IMR-90 (cell line): ENCODE measurements around the gene PSPC1. TPM values are rescaled to one million over a fixed set of nuclear protein-coding genes. Genes with fewer than 3 reads are reported as not detected.

Source experiments
- ATAC-seq: fragments of 200-7000 bp; cut with Tn5 transposase; 2 replicates; pipeline ENCODE4 v1.9.1; 2020; ENCODE audit warnings: low read depth, mild to moderate bottlenecking, moderate library complexity
- BruUV-seq: library from RNA; stranded (reverse); fragments of 400-500 nt; replicated peaks from 2 replicates; lab custom pipeline; 2021; lab: Mats Ljungman, UMichigan
- CTCF ChIA-PET: fragments of 300-600 bp; formaldehyde crosslinking; extraction: SDS; loops from one replicate; lab custom pipeline; 2021; ENCODE audit warnings: antibody characterized with exemption; lab: Yijun Ruan, JAX
- POLR2A ChIA-PET: fragments of 300-600 bp; sonication (Branson Sonifier 250); formaldehyde crosslinking; loops from one replicate; lab custom pipeline; 2022; ENCODE audit warnings: antibody characterized with exemption; ENCODE audit not compliant: unreplicated experiment; lab: Charles Lee
- DNase-seq: peaks from one replicate; pipeline ENCODE4 v3.0.0; 2013
- H2AFZ ChIP-seq: replicated peaks from 2 replicates; pipeline ENCODE3; 2013; ENCODE audit warnings: low read length, mild to moderate bottlenecking; ENCODE audit not compliant: poor library complexity
- H2AK5ac ChIP-seq: 2 replicates; pipeline ENCODE4 v1.6.1; 2013; ENCODE audit warnings: low read depth, low read length, inconsistent platforms
- H2AK9ac ChIP-seq: replicated peaks from 2 replicates; pipeline ENCODE3; 2013; ENCODE audit warnings: mild to moderate bottlenecking, low read depth, low read length, moderate library complexity; ENCODE audit not compliant: poor library complexity
- H2BK120ac ChIP-seq: 2 replicates; pipeline ENCODE4 v1.6.1; 2013; ENCODE audit warnings: low read depth, low read length, inconsistent platforms
- H2BK15ac ChIP-seq: 3 replicates; pipeline ENCODE4 v1.6.1; 2013; ENCODE audit warnings: low read depth, low read length, inconsistent platforms
- H2BK20ac ChIP-seq: 2 replicates; pipeline ENCODE4 v1.6.1; 2013; ENCODE audit warnings: low read depth, mild to moderate bottlenecking, inconsistent platforms, low read length, moderate library complexity
- H2BK5ac ChIP-seq: 2 replicates; pipeline ENCODE4 v1.6.1; 2013; ENCODE audit warnings: mild to moderate bottlenecking, low read depth, low read length, inconsistent platforms; ENCODE audit not compliant: poor library complexity, severe bottlenecking
- H3K14ac ChIP-seq: replicated peaks from 2 replicates; pipeline ENCODE4 v1.6.1; 2013; ENCODE audit warnings: low read depth, low read length, inconsistent platforms
- H3K18ac ChIP-seq: 2 replicates; pipeline ENCODE4 v1.6.1; 2013; ENCODE audit warnings: low read depth, low read length, control low read depth
- H3K23ac ChIP-seq: 2 replicates; pipeline ENCODE4 v1.6.1; 2013; ENCODE audit warnings: low read depth, low read length, inconsistent platforms
- H3K27ac ChIP-seq: 2 replicates; pipeline ENCODE4 v1.5.1; 2013; ENCODE audit warnings: mild to moderate bottlenecking, control low read depth, low read length; ENCODE audit not compliant: insufficient read depth
- H3K27me3 ChIP-seq: 2 replicates; pipeline ENCODE4 v1.6.1; 2013; ENCODE audit warnings: low read length; ENCODE audit not compliant: control insufficient read depth, insufficient read depth
- H3K36me3 ChIP-seq: 2 replicates; pipeline ENCODE4 v1.6.1; 2013; ENCODE audit warnings: low read length, mixed read lengths; ENCODE audit not compliant: control insufficient read depth, insufficient read depth
- H3K4ac ChIP-seq: 2 replicates; pipeline ENCODE4 v1.6.1; 2013; ENCODE audit warnings: low read depth, low read length, inconsistent platforms
- H3K4me1 ChIP-seq: 2 replicates; pipeline ENCODE4 v1.6.1; 2013; ENCODE audit warnings: low read length, mixed read lengths; ENCODE audit not compliant: control insufficient read depth, insufficient read depth
- H3K4me2 ChIP-seq: 2 replicates; pipeline ENCODE4 v1.6.1; 2013; ENCODE audit warnings: low read depth, mild to moderate bottlenecking, control low read depth, low read length, moderate library complexity
- H3K4me3 ChIP-seq: 2 replicates; pipeline ENCODE4 v1.5.1; 2013; ENCODE audit warnings: low read depth, mild to moderate bottlenecking, control low read depth, low read length, moderate library complexity; ENCODE audit not compliant: insufficient read depth
- H3K56ac ChIP-seq: 2 replicates; pipeline ENCODE4 v1.6.1; 2013; ENCODE audit warnings: low read length, inconsistent platforms; ENCODE audit not compliant: insufficient read depth; ENCODE audit errors: extremely low read depth
- H3K79me1 ChIP-seq, 2 experiments: 2 replicates each; pipeline ENCODE4 v1.6.1; 2013; ENCODE audit warnings: low read length in 2 of 2, inconsistent platforms in 1 of 2, low read depth in 1 of 2
- H3K9ac ChIP-seq: 2 replicates; pipeline ENCODE4 v1.6.1; 2013; ENCODE audit warnings: low read depth, low read length, control low read depth
- H3K9me1 ChIP-seq: 2 replicates; pipeline ENCODE4 v1.6.1; 2013; ENCODE audit warnings: low read length, inconsistent platforms; ENCODE audit not compliant: insufficient read depth
- H3K9me3 ChIP-seq: 2 replicates; pipeline ENCODE4 v1.6.1; 2013; ENCODE audit warnings: low read length; ENCODE audit not compliant: control insufficient read depth, insufficient read depth
- H4K20me1 ChIP-seq: 2 replicates; pipeline ENCODE4 v1.6.1; 2013; ENCODE audit warnings: low read length, inconsistent platforms; ENCODE audit not compliant: insufficient read depth
- H4K5ac ChIP-seq: 2 replicates; pipeline ENCODE4 v1.6.1; 2013; ENCODE audit warnings: mild to moderate bottlenecking, low read depth, low read length, control low read depth
- H4K8ac ChIP-seq, 2 experiments: 2 replicates each; pipeline ENCODE4 v1.6.1; 2013; ENCODE audit warnings: low read depth in 2 of 2, low read length in 2 of 2, control low read depth in 1 of 2, inconsistent platforms in 1 of 2
- H4K91ac ChIP-seq: 2 replicates; pipeline ENCODE4 v1.6.1; 2013; ENCODE audit warnings: low read depth, low read length, inconsistent platforms; ENCODE audit not compliant: insufficient read depth
- BHLHE40 ChIP-seq: fragments of 150-350 bp; IDR thresholded peaks from 2 replicates; pipeline ENCODE4 v1.6.1; 2016; ENCODE audit warnings: mild to moderate bottlenecking, low read depth, low read length
- CEBPB ChIP-seq: IDR thresholded peaks from 2 replicates; pipeline ENCODE4 v1.6.1; 2012; ENCODE audit warnings: low read depth, low read length, improper control_type of control experiment
- CHD1 ChIP-seq: IDR thresholded peaks from 2 replicates; pipeline ENCODE4 v1.6.1; 2012; ENCODE audit warnings: low read depth, low read length, improper control_type of control experiment
- CTCF ChIP-seq: conservative IDR thresholded peaks from 2 replicates; pipeline ENCODE4 v1.5.1; 2012; ENCODE audit warnings: mild to moderate bottlenecking, low read depth, low read length, improper control_type of control experiment
- ELK1 ChIP-seq: fragments of 150-350 bp; IDR thresholded peaks from 2 replicates; pipeline ENCODE4 v1.6.1; 2016; ENCODE audit warnings: low read depth, mild to moderate bottlenecking, low read length, moderate library complexity, borderline replicate concordance
- FOS ChIP-seq: fragments of 150-350 bp; IDR thresholded peaks from 2 replicates; pipeline ENCODE4 v1.6.1; 2016; ENCODE audit warnings: low read depth, low read length
- MAZ ChIP-seq: IDR thresholded peaks from 2 replicates; pipeline ENCODE4 v1.6.1; 2012; ENCODE audit warnings: low read depth, mild to moderate bottlenecking, low read length, improper control_type of control experiment, moderate library complexity, borderline replicate concordance
- MXI1 ChIP-seq: IDR thresholded peaks from 2 replicates; pipeline ENCODE4 v1.6.1; 2012; ENCODE audit warnings: low read depth, mild to moderate bottlenecking, low read length, moderate library complexity, borderline replicate concordance
- NFE2L2 ChIP-seq: fragments of 150-350 bp; IDR thresholded peaks from 2 replicates; pipeline ENCODE4 v1.6.1; 2016; ENCODE audit warnings: low read depth, mild to moderate bottlenecking, low read length
- POLR2A ChIP-seq: IDR thresholded peaks from 2 replicates; pipeline ENCODE4 v1.6.1; 2012; ENCODE audit warnings: mild to moderate bottlenecking, low read depth, low read length
- RAD21 ChIP-seq: IDR thresholded peaks from 2 replicates; pipeline ENCODE4 v1.6.1; 2012; ENCODE audit warnings: low read length, improper control_type of control experiment
- RCOR1 ChIP-seq: IDR thresholded peaks from 2 replicates; pipeline ENCODE4 v1.6.1; 2012; ENCODE audit warnings: mild to moderate bottlenecking, low read length, improper control_type of control experiment; ENCODE audit not compliant: insufficient replicate concordance
- RFX5 ChIP-seq: IDR thresholded peaks from 2 replicates; pipeline ENCODE4 v1.8.0; 2012; ENCODE audit warnings: low read depth, mild to moderate bottlenecking, low read length, moderate library complexity
- SMC3 ChIP-seq: fragments of 150-350 bp; IDR thresholded peaks from 2 replicates; pipeline ENCODE4 v1.6.1; 2016; ENCODE audit warnings: low read depth, mild to moderate bottlenecking, antibody characterized with exemption, low read length, moderate library complexity
- USF2 ChIP-seq: fragments of 150-350 bp; IDR thresholded peaks from 2 replicates; pipeline ENCODE4 v1.6.1; 2017; ENCODE audit warnings: mild to moderate bottlenecking, antibody characterized with exemption, low read length, low read depth
- WGBS, 2 experiments: methylation state at CpG; one replicate each; pipeline versions ENCODE4 v1.1.5 to v1.1.7; 2013; ENCODE audit warnings: missing lambda C conversion rate in 2 of 2; ENCODE audit not compliant: insufficient read length in 1 of 2; ENCODE audit errors: extremely low coverage in 2 of 2; 5-methylcytosine and 5-hydroxymethylcytosine counted together
- dilution Hi-C: fragments of 300-500 bp; cut with HindIII; formaldehyde crosslinking; loops from one replicate; pipeline ENCODE4 v1.14.3; 2018; ENCODE audit warnings: low sequenced_read_pairs; ENCODE audit not compliant: unreplicated experiment
- in situ Hi-C: fragments of 300-500 bp; cut with MboI; formaldehyde crosslinking; loops from 3 replicates; pipeline ENCODE4 v1.14.3; 2019; ENCODE audit warnings: low sequenced_read_pairs, inconsistent platforms, mixed read lengths
- intact Hi-C: fragments of 100-400 bp; cut with micrococcal nuclease; formaldehyde crosslinking; loops from 2 replicates; pipeline ENCODE4 v1.10.0; 2022
- polyA plus RNA-seq, 3 experiments: library from polyadenylated mRNA; depleted of rRNA; stranded (reverse); fragments of >200 nt; gene quantifications; 2 replicates each; pipeline ENCODE4 v1.2.3, GENCODE V29; 2012; ENCODE audit warnings: low replicate concordance in 1 of 3
- total RNA-seq: library from RNA; depleted of rRNA; stranded (reverse); fragments of >200 nt; gene quantifications from 2 replicates; pipeline ENCODE4 v1.2.3, GENCODE V29; 2012

PSPC1 gene
- total and polyA plus RNA-seq, 2 of the 4 experiments (the other 2 are of a cell fraction): 38.3 to 39.8 TPM

- ATAC-seq (no peak), DNase-seq (no peak)
- H3K9me1 ChIP-seq: 0 out of 2 replicates have a peak, but pooled peaks cover 3% of the 10 kb centered on the region
- no peak overlapping the region for H3K23ac ChIP-seq
- peaks cover 13 to 41% of the 10 kb centered on the region in 2 experiments for H3K79me1 ChIP-seq
- no peak overlapping the region for H3K4me2 ChIP-seq
- dilution Hi-C loops: no loop called here
- TF ChIP-seq FOS (no peak), CTCF (no peak), RFX5 (no peak), POLR2A (no peak), SMC3 (no peak), NFE2L2 (no peak), USF2 (no peak), ELK1 (no peak), BHLHE40 (no peak), CHD1 (no peak), MAZ (no peak), RAD21 (no peak), MXI1 (no peak), RCOR1 (no peak), CEBPB (no peak)
- in situ Hi-C loops: no loop called here
- H3K4me1 ChIP-seq: peaks cover 2% of the 10 kb centered on the region
- H2AK9ac ChIP-seq: no peak overlapping the region
- ChIA-PET POLR2A (no interaction called here), CTCF (no interaction called here)
- no peak overlapping the region for H3K14ac ChIP-seq
- no peak overlapping the region for H2BK20ac ChIP-seq
- H3K27me3 ChIP-seq: no peaks in the 10 kb centered on the region
- intact Hi-C loops: loop anchor here (5.0 kb wide), 1 partner anchor 38 kb away; no protein-coding TSS in a partner anchor
- no peak overlapping the region for H4K91ac ChIP-seq
- no peak overlapping the region for H3K56ac ChIP-seq
- no peak overlapping the region for H4K8ac ChIP-seq
- H2BK5ac ChIP-seq: no peak overlapping the region
- H2AFZ ChIP-seq: no peak overlapping the region
- no peak overlapping the region for H2AK5ac ChIP-seq
- H3K4ac ChIP-seq: no peak overlapping the region
- no peak overlapping the region for H4K5ac ChIP-seq
- no peak overlapping the region for H2BK120ac ChIP-seq
- no peak overlapping the region for H3K27ac ChIP-seq
- H3K9me3 ChIP-seq: no peaks in the 10 kb centered on the region
- no CpG with 5 or more reads among the region's 2 CpGs for WGBS, 2 experiments
- peaks cover 4% of the 10 kb centered on the region for H4K20me1 ChIP-seq
- H2BK15ac ChIP-seq: no peak overlapping the region
- H3K9ac ChIP-seq: no peak overlapping the region
- no peak overlapping the region for H3K18ac ChIP-seq
- H3K36me3 ChIP-seq: peaks cover 6% of the 10 kb centered on the region
- no TSS peak for BruUV-seq
- no peak overlapping the region for H3K4me3 ChIP-seq
Measured at GRCh38 chr13:19720039-19720438, 62.7 kb downstream of the PSPC1 start.
